TTC549 (cell line): ENCODE results near the gene CRTC1.
"Not testable (repeated sequence)": the region's sequence is repeated elsewhere in the genome, so short reads cannot be mapped to it uniquely, and the experiment has no call there.

Experiments
- FAIRE-seq: peaks from 2 replicates; lab custom pipeline; 2012; peaks lifted over from hg19 to GRCh38; lab: Jason Lieb, UNC

The CRTC1 gene

DNA sequence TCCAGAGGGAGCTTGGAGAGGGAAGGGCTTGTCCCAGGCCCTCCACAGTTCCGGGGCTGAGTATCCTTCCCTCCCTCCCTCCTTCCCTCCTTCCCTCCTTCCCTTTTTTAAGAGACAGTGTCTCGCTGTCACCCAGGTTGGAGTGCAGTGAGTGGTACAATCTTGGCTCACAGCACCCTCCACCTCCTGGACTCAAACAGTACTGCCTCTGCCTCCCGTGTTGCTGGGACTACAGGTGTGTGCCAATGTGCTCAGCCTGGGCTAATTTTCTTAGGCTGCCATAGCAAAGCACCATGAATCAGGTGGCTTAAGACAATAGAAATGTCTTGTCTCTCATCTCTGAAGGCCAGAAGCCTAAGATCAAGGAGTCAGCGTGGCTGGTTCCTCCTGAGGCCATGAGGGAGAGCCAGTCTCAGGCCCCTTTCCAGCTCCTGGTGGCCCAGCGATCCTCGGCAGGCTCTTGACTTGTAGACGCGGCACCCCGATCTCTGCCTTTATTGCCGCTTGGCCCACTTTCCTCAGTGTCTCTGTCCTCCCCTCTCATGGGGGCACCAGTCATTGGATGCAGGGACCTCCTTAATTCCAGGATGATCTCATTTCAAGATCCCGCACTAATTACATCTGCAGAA is 47.5 kb downstream of the CRTC1 start:
- FAIRE-seq, result no peak

GRCh38 chr19:18731562-18732008 is 48.1 kb downstream of the CRTC1 start:
- FAIRE-seq, result no peak

DNA sequence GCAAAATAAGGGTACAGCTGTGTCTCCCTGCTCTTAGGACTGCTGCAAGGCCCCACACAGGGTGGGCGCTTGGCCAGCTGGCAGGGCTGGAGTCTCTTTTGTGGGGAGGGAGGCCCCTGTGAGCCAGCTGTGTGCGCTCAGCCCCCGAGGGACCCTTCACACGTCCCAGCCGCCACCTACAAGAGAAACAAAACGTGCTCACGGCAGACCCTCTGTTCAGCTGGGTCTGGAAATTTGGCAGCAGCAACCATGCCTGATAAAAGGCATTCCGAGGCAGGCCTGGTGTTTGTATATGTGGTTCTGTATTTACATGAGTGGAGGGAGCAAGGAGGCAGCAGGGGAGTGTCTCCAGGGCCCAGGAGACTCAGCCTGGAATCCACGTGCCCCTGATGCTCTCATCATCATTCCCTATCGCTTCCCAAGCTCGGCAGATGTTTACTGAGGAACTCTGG is 49.7 kb downstream of the CRTC1 start:
- no peak for FAIRE-seq

- not testable (repeated sequence) for FAIRE-seq
Observed at GRCh38 chr19:18733762-18734332, 50.4 kb downstream of the CRTC1 start.

GRCh38 chr19:18735324-18735723 is 51.8 kb downstream of the CRTC1 start:
- no peak for FAIRE-seq

DNA sequence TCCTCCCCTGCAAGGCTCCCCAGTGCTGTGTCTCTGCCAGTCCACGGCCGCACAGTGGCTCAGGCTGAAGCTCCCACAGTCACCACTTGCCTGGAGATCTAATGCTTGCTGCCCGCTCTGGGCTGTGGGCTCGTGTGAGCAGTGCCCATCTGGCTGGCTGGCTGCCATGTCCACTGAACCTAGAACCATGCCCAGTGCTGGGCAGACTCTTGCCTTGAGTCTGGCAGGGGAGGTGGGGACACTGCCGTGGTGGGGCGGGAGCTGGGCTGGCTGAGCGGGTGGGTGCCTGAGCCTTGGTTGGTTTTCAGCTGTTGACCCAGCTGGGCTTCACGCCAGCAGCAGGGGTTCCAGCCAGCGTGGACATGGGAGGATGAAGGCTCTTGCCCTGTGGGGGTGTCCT is 52.3 kb downstream of the CRTC1 start:
- FAIRE-seq, result no peak

GRCh38 chr19:18736415-18737336 is 53.2 kb downstream of the CRTC1 start:
- no peak for FAIRE-seq

DNA sequence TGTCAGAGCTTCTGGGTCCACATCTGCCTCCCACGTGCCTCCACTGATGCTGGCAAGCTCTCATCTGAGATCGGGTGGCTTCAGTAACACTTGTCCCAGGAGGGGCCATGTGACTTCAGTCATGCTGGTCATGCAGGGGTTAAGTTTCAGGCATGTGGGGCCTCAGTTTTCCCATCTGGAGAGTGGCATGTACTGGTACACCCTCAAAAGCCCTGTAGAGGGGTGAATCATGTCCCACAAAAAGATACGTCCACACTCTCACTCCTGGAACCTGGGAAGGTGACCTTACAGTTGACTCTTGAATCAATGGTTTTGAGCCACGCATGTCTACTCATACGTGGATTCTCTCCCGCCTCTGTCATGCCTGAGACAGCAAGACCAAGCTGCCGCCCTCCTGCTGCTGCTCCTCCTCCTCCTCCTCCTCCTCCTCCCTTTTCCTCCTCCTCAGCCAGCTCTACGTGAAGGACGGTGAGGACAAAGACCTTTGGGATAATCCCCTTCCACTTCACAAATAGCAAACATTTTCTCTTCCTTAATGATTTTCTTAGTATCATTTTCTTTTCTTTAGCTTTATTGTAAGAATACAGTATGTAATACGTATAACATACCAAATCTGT is 54.0 kb downstream of the CRTC1 start:
- no peak for FAIRE-seq

DNA sequence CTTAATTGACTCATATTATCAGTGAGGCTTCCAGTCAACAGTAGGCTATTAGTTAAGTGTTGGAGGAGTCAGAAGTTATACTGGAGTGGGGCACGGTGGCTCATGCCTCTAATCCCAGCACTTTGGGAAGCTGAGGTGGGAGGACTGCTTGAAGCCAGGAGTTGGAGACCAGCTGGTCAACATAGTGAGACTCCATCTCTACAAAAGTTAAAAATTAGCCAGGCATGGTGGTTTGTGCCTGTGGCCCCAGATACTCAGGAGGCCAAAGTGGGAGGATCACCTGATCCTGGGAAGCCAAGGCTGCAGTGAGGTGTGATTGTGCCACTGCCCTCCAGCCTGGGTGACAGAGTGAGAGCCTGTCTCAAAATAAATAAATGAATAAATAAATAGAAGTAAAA is 54.5 kb downstream of the CRTC1 start:
- no peak for FAIRE-seq

DNA sequence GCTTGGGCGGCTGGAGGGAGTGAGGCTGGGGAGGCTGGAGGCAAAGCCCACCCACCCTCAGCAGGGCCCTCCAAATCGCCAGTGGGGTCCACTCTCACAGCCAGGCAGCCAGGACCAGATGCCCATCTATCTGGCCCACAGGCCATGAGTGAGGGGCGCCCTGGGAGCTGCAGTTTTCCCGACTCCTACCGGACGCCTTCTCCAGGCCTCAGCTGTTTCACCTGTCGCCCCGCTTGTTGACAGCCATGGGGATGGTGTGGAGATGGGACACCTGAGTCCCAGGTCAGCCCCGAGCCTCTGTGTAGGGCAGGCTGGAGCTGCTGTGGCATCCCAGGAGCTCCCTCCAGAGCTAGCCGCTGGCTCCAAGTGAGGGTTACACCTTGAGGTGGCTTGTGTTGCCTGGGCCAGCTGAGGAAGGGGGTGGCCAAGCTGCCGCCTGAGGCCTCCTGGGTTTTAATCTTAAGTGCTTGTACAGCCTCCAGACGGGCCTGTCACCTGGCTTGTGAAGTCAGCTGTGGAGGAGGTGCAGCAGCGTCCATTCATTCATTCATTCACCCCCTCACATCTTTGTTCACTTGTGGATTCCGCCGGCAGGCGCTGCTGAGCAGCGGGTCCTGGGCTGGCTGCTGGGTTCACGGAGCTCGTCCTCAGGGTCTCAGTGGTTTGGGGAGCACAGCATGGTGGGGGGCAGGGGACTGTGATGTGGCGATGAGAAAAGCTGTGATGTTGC is 55.6 kb downstream of the CRTC1 start:
- FAIRE-seq, result no peak

DNA sequence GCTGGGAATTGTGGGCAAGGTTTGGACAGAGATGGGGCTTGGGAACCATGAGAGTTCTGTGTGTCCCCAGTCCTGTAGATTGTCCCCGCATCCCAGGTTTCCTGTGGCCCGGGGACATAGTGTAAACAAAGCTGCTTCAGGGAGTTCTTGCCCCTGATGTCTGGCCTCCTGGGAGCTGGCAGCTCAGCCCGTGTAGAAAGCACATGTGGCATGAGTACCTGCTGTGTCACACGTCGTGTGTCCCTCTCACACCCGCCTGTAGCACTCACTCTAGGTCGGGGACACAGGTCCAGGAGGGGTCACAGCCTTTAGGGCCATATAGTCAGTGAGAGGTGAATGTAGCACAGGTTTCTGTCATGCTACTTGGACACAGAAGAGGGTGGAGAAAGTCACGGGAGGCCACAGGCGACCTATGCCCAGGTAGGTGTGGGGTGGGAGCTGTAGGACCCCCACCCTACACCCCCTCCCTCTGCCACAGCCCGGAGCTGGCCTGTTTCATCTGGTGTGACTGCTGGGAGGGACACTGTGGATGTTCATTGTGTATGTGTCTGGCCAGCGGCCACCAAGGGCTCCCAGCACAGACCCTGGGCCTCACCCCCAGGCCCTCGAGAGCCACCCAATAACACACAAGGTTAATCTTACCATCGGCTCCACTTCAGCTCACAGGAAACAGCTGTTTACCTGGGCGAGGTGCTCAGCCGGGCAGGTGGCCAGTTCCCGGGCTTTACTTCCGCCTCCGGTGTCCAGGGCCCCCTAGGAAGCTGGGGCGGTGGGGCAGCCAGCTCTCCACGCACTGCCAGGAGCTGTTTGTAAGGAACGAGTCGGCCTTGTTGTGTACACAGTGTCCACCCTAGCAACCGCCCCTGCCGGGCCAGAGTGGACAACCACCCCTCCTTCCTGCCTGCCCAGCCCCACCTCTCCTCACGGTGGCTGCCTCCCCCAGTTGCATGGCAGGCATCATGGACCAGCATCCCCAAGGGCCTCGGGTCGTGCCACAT is 57.9 kb downstream of the CRTC1 start:
- no peak for FAIRE-seq

DNA sequence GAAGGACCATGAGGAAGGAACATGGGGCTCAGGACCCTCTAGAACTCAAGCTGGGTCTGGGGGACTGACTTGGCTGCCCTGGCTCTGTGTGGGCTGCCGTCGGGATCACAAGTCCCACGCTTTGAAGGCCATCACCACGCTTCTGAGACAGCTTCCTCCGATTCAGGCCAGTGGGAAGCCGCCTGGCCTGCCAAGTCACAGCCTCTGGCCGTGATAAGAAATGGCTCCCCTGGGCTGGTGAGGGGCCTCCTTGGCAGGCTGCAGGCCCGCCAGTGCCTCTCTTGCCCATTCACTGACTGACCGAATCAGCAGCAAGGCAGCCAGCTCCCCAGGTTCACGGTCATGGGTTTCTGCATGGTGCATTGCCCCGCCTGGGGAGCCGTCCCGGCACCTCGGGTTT is 58.8 kb downstream of the CRTC1 start:
- no peak for FAIRE-seq

DNA sequence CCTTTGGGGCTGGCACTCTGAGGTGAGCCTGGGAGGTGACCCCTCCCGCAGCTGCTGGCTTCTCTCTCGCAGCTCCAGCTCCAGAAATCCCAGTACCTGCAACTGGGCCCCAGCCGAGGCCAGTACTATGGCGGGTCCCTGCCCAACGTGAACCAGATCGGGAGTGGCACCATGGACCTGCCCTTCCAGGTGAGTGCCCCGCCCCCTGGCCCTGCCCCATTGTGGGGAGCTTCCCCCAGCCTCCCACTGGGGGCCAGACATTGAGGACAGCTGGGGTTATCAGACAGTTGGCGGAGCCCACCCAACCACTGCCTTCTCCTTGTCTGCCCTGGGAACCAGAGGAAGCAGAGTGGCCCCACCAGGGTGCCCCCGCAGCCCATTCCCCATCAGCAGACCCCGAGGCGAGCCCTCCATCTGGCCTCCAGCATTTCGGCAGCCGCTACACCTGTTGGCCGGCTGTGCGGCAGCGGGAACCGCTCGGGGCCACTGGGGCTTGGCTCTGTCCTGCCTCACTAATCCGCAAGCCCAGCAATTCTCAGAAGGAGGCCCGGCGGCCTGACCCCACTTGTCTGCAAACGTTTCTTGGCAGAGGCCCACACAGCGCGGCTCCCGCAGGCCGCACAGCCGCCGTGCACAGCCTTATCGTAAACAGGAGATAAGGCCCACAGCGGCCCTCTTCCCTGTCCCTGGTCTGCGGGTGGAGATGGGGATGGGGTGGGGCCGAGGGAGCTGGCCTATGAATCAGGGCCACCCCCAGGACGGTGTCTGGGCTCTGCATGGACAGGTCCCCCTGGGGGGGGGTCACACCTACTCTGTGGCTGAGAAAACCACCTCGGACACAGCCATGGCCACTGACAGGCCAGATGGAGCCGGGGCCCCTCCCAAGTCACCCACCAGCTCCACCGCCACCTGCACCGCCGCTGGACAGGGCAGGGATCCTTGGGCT is 59.6 kb downstream of the CRTC1 start:
- FAIRE-seq, result no peak

DNA sequence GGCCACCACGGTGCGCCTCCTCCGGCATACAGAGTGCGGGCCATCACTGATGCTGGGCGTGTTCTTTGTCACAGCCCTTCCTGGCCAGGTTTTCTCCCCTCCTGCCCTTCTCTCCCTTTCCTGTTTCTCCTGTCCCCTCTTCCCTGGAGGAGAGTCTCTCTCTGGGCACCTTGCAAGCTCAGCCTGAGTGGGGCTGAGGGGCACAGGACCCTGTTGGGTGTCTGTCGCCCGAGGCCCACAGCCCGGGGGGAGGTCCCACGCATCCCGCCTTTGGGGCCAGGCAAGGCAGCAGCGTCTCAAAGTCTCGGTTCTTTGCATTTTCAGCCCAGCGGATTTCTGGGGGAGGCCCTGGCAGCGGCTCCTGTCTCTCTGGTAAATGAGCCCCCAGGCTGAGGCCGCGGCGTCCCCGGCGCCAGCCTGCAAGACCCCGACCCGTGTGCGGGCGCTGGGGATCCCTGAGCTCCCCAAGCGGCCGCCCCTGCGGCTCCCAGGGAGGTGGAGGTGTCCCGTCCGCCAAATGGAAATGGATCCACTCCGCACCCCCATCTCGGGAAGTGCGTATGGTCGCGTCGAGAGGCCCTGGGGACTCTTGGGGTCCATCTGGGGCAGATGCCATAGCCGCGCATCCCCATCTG is 60.4 kb downstream of the CRTC1 start:
- no peak for FAIRE-seq

- no peak for FAIRE-seq
Observed at GRCh38 chr19:18745012-18745735, 61.7 kb downstream of the CRTC1 start.

- no peak for FAIRE-seq
Observed at GRCh38 chr19:18745931-18746330, 62.5 kb downstream of the CRTC1 start.

GRCh38 chr19:18746401-18747325 is 63.2 kb downstream of the CRTC1 start:
- no peak for FAIRE-seq
